ENCODE measurements around the gene CPHXL2.

CPHXL2 gene

DNA sequence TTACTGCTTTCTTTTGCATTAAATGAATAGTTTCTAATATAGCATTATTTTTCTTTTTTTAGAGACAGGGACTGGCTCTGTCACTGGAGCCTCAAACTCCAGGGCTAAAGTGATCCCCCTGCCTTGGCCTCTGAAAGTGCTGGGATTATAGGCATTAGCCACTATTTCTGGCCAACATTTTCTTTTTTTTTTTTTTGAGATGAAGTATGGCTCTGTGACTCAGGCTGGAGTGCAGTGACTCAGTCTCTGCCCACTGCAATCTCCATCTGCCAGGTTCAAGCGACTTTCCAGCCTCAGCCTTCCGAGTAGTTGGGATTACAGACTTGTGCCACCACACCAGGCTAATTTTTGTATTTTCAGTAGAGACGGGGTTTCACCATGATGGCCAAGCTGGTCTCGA lies 26.5 kb upstream of the CPHXL2 start (continued):
- TF ChIP-seq ZNF529 (tag by site-specific recombination; IDR thresholded peaks at IDR 0.05; ENCODE audit: insufficient replicate concordance) = no peak
- TF ChIP-seq PATZ1 (tag by site-specific recombination; IDR thresholded peaks at IDR 0.05) = no peak
- TF ChIP-seq ZNF214 (tag by site-specific recombination; IDR thresholded peaks at IDR 0.05; ENCODE audit: borderline replicate concordance) = no peak
- no peak for TF ChIP-seq ZNF561 (tag by site-specific recombination; IDR thresholded peaks at IDR 0.05; ENCODE audit: borderline replicate concordance)
- no peak for TF ChIP-seq GLIS2 (tag by site-specific recombination; IDR thresholded peaks at IDR 0.05)

- Histone ChIP-seq H3K27ac (ENCODE audit: extremely low read depth, low read depth, low read length) (no peak overlapping the region), H3K4me1 (ENCODE audit: control insufficient read depth, insufficient read depth, low read length) (no peaks in the 10 kb centered on the region), H3K4me3 (ENCODE audit: low read depth, low read length) (no peak overlapping the region), H3K36me3 (ENCODE audit: control insufficient read depth in 2 of 2, insufficient read depth in 1 of 2, low read length in 2 of 2) (no peaks in the 10 kb centered on the region), H3K9me3 (ENCODE audit: control insufficient read depth, insufficient read depth, low read depth, low read length) (no peaks in the 10 kb centered on the region)
- no peak for TF ChIP-seq ZNF629 (tag by site-specific recombination; IDR thresholded peaks at IDR 0.05)
- TF ChIP-seq ZNF747 (tag by site-specific recombination; IDR thresholded peaks at IDR 0.05) = no peak
- no peak for TF ChIP-seq ZNF488 (tag by site-specific recombination; IDR thresholded peaks at IDR 0.05)
- TF ChIP-seq ZNF248 (tag by site-specific recombination; IDR thresholded peaks at IDR 0.05) = no peak
- no peak for TF ChIP-seq ZNF473 (tag by site-specific recombination; IDR thresholded peaks at IDR 0.05)
- TF ChIP-seq ZNF416 (tag by site-specific recombination; IDR thresholded peaks at IDR 0.05) = no peak
- no peak for TF ChIP-seq ZBTB48 (tag by site-specific recombination; IDR thresholded peaks at IDR 0.05)
- no peak for TF ChIP-seq KLF9 (tag by site-specific recombination; IDR thresholded peaks at IDR 0.05; ENCODE audit: low read depth)
- TF ChIP-seq PATZ1 (tag by site-specific recombination; IDR thresholded peaks at IDR 0.05) = no peak
- TF ChIP-seq ZBTB20 (tag by site-specific recombination; IDR thresholded peaks at IDR 0.05) = no peak
- no peak for TF ChIP-seq PRDM4 (tag by site-specific recombination; IDR thresholded peaks at IDR 0.05)
- no peak for TF ChIP-seq SP3 (tag by site-specific recombination; IDR thresholded peaks at IDR 0.05)
- TF ChIP-seq ZNF157 (tag by site-specific recombination; IDR thresholded peaks at IDR 0.05) = no peak
- no peak for TF ChIP-seq ZFHX2 (tag by site-specific recombination; conservative IDR thresholded peaks at IDR 0.05)
- no peak for TF ChIP-seq ZNF223 (tag by site-specific recombination; IDR thresholded peaks at IDR 0.05)
- no peak for TF ChIP-seq ZSCAN16 (tag by site-specific recombination; IDR thresholded peaks at IDR 0.05)
- TF ChIP-seq ZNF514 (tag by site-specific recombination; IDR thresholded peaks at IDR 0.05) = no peak
- TF ChIP-seq ZNF121 (tag by site-specific recombination; IDR thresholded peaks at IDR 0.05) = no peak
- ChIA-PET POLR2A (no interaction called here), CTCF (no interaction called here)
Observed at GRCh38 chr16:75702242-75702641, 25.4 kb upstream of the CPHXL2 start.
